Trophoblast cell (in vitro differentiated cells and primary cell): ENCODE data around the gene LMLN.
"Not testable (repeated sequence)": the region's sequence is repeated elsewhere in the genome, so short reads cannot be mapped to it uniquely, and the experiment has no call there.

Source experiments
- DNase-seq, 2 donors: peaks; one replicate each; pipeline ENCODE4 v3.0.0-alpha.2; 2016
- H2AFZ ChIP-seq: 2 replicates; pipeline ENCODE4 v1.6.1; 2013; ENCODE audit warnings: low read length, moderate library complexity, mild to moderate bottlenecking; ENCODE audit not compliant: insufficient read depth, poor library complexity
- H2AK5ac ChIP-seq: 2 replicates; pipeline ENCODE4 v1.6.1; 2013; ENCODE audit warnings: mild to moderate bottlenecking, low read length
- H2BK120ac ChIP-seq: 2 replicates; pipeline ENCODE4 v1.6.1; 2013; ENCODE audit warnings: low read length, mild to moderate bottlenecking, moderate library complexity; ENCODE audit not compliant: insufficient read depth, poor library complexity
- H2BK12ac ChIP-seq: 2 replicates; pipeline ENCODE4 v1.6.1; 2013; ENCODE audit warnings: mild to moderate bottlenecking, low read length, moderate library complexity
- H2BK5ac ChIP-seq: 2 replicates; pipeline ENCODE4 v1.6.1; 2013; ENCODE audit warnings: low read length, low read depth, moderate library complexity, mild to moderate bottlenecking; ENCODE audit not compliant: poor library complexity
- H3K14ac ChIP-seq: 2 replicates; pipeline ENCODE4 v1.6.1; 2013; ENCODE audit warnings: mild to moderate bottlenecking, low read length
- H3K18ac ChIP-seq: 2 replicates; pipeline ENCODE4 v1.6.1; 2013; ENCODE audit warnings: mild to moderate bottlenecking, low read length
- H3K23ac ChIP-seq: 2 replicates; pipeline ENCODE4 v1.6.1; 2013; ENCODE audit warnings: low read length
- H3K27ac ChIP-seq: 2 replicates; pipeline ENCODE4 v1.5.1; 2013; ENCODE audit warnings: low read depth, mild to moderate bottlenecking, inconsistent platforms, low read length, moderate library complexity
- H3K27me3 ChIP-seq: 2 replicates; pipeline ENCODE4 v1.6.1; 2013; ENCODE audit warnings: inconsistent platforms, mild to moderate bottlenecking, low read length, moderate library complexity; ENCODE audit not compliant: insufficient read depth
- H3K36me3 ChIP-seq, 2 experiments: 1 replicate in 1 of 2; 2 replicates in 1 of 2; pipeline ENCODE4 v1.6.1; 2013; ENCODE audit warnings: low read length in 2 of 2, mild to moderate bottlenecking in 2 of 2, moderate library complexity in 1 of 2; ENCODE audit not compliant: insufficient read depth in 2 of 2, control insufficient read depth in 1 of 2
- H3K4ac ChIP-seq: 2 replicates; pipeline ENCODE4 v1.6.1; 2013; ENCODE audit warnings: low read depth, mild to moderate bottlenecking, low read length, moderate library complexity
- H3K4me1 ChIP-seq, 2 experiments: 1 replicate in 1 of 2; 2 replicates in 1 of 2; pipeline ENCODE4 v1.6.1; 2013; ENCODE audit warnings: low read length in 2 of 2, mild to moderate bottlenecking in 2 of 2, moderate library complexity in 1 of 2; ENCODE audit not compliant: insufficient read depth in 2 of 2, control insufficient read depth in 1 of 2
- H3K4me2 ChIP-seq: 2 replicates; pipeline ENCODE4 v1.6.1; 2013; ENCODE audit warnings: inconsistent platforms, mild to moderate bottlenecking, low read length, moderate library complexity
- H3K4me3 ChIP-seq: 2 replicates; pipeline ENCODE4 v1.5.1; 2013; ENCODE audit warnings: mild to moderate bottlenecking, low read depth, low read length, inconsistent platforms
- H3K79me1 ChIP-seq: one replicate; pipeline ENCODE4 v1.6.1; 2013; ENCODE audit warnings: low read length
- H3K79me2 ChIP-seq: 2 replicates; pipeline ENCODE4 v1.6.1; 2013; ENCODE audit warnings: low read length, mild to moderate bottlenecking; ENCODE audit not compliant: control insufficient read depth, insufficient read depth, poor library complexity
- H3K9ac ChIP-seq: 2 replicates; pipeline ENCODE4 v1.6.1; 2013; ENCODE audit warnings: mild to moderate bottlenecking, low read length
- H3K9me3 ChIP-seq: 2 replicates; pipeline ENCODE4 v1.6.1; 2013; ENCODE audit warnings: low read depth, mild to moderate bottlenecking, control low read depth, inconsistent platforms, low read length; ENCODE audit not compliant: insufficient read depth
- H4K12ac ChIP-seq: 2 replicates; pipeline ENCODE4 v1.6.1; 2013; ENCODE audit warnings: low read depth, mild to moderate bottlenecking, low read length, moderate library complexity
- H4K8ac ChIP-seq: 2 replicates; pipeline ENCODE4 v1.6.1; 2013; ENCODE audit warnings: low read depth, mild to moderate bottlenecking, low read length, moderate library complexity
- H4K91ac ChIP-seq: one replicate; pipeline ENCODE4 v1.6.1; 2013; ENCODE audit warnings: low read depth, mild to moderate bottlenecking, low read length, moderate library complexity
- WGBS: extraction: QIAGEN DNeasy Blood & Tissue Kit; methylation state at CpG from one replicate; pipeline ENCODE4 v1.1.7; 2013; ENCODE audit warnings: missing lambda C conversion rate; ENCODE audit not compliant: insufficient read length, insufficient coverage; ENCODE audit errors: extremely low coverage; 5-methylcytosine and 5-hydroxymethylcytosine counted together

Gene LMLN

DNA sequence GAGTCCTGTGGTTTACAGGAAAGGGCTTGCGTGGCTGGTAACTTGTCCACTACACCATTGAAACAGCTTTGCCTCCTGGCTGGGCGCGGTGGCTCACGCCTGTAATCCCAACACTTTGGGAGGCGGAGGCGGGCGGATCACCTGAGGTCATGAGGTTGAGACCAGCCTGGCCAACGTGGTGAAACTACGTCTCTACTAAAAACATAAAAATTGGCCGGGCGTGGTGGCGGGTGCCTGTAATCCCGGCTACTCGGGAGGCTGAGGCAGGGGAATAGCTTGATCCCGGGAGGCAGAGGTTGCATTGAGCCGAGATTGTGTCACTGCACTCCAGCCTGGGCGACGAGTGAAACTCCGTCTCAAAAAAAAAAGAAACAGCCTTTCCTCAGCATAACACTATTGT, 1.2 kb upstream of the LMLN start:
- H3K23ac ChIP-seq, H3K14ac ChIP-seq, H4K91ac ChIP-seq, H4K8ac ChIP-seq, H2AK5ac ChIP-seq, H3K4me3 ChIP-seq, DNase-seq, H3K27ac ChIP-seq, H2AFZ ChIP-seq, H2BK120ac ChIP-seq, H3K9ac ChIP-seq, H3K4me2 ChIP-seq, H2BK12ac ChIP-seq, H3K4ac ChIP-seq, H3K18ac ChIP-seq, H3K27me3 ChIP-seq, H3K4me1 ChIP-seq, H3K9me3 ChIP-seq, H4K12ac ChIP-seq, H2BK5ac ChIP-seq, H3K79me1 ChIP-seq, H3K79me2 ChIP-seq: not testable (repeated sequence)
- H3K36me3 ChIP-seq, result peaks cover 15 to 20% of the 10 kb centered on the region in 2 experiments
- no CpG with 5 or more reads among the region's 19 CpGs for WGBS

DNA sequence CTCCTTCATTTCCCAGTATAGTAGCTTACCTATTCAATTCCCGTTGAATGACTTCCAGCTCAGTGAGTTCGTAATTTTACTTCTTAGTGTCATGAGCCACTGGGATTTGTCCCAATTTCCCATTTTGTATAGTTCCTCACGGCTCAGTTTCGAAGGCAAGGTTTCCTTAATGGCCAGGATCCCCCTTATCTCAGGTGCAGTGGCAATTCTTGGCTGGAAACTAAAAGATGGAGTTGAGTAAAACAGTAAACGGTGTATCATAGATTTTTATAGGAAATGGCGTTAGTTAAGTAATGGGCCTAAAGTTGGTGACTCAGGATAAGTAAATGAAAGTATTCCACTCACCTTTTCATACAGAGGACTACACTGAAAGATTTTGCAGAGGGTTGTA, 522 bp upstream of the LMLN start:
- Histone ChIP-seq H3K4me1 (peaks cover 5 to 7% of the 10 kb centered on the region in 2 experiments), H2AFZ (peak overlapping the region; percentile 32), H2AK5ac (no peak overlapping the region), H2BK12ac (no peak overlapping the region), H2BK120ac (no peak overlapping the region), H3K4ac (no peak overlapping the region), H3K23ac (no peak overlapping the region), H3K27me3 (no peaks in the 10 kb centered on the region), H3K9ac (no peak overlapping the region), H3K4me3 (no peak overlapping the region), H3K36me3 (peaks cover 9 to 14% of the 10 kb centered on the region in 2 experiments), H3K79me1 (no peaks in the 10 kb centered on the region), H3K4me2 (peak overlapping the region; percentile 99), H3K18ac (no peak overlapping the region), H4K8ac (no peak overlapping the region), H3K79me2 (peaks cover 2% of the 10 kb centered on the region), H3K14ac (no peak overlapping the region), H3K27ac (no peak overlapping the region), H4K12ac (no peak overlapping the region), H4K91ac (no peak overlapping the region), H2BK5ac (no peak overlapping the region), H3K9me3 (no peaks in the 10 kb centered on the region)
- DNase-seq, result no peak
- no CpG with 5 or more reads among the region's 6 CpGs for WGBS

DNA sequence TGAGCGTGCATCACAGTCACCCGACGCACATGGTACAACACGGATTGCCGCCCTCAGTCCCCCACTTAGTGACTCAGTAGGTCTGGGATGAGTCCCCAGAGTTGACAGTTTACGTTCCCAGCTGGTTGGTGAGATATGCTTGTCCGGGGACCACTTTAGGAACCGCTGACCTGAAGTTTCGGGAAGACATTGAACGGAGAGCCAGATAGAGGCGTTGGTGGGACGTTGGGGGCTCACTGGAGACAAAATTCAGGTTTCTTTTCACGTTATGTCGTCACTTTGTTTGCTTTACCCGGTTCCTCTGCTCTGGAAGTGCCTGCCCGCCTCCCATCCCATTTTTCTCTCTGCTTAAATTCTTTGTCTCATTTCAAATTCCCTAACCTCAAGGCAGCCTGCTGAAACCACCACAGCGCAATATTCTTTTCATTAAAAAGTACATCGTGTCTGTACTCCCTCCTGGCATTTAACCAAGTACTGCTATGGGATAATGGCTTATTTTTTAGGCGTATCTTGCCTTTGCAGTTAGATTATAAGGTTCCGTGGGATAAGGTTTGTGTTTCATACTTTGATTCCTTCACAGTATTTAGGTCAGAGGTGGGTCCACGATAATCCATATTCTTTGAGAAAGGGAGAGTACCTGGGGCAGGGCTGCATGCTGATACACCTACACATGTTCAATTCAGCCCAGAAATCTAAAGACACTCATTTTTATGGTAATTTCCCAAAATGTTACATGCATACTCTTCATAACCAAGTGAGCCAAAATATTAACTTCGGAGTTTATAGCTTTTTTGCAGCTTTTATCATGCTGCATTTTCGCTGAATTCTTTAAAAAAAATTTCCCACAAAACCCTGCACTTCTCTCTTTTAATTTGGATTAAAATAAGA, 921 bp downstream of the LMLN start:
- peak overlapping the region; percentile 91 for H4K8ac ChIP-seq
- H3K18ac ChIP-seq, result no peak overlapping the region
- peaks cover 2 to 4% of the 10 kb centered on the region in 2 experiments for H3K36me3 ChIP-seq
- no peak overlapping the region for H2BK120ac ChIP-seq
- peak overlapping the region; percentile 94 for H3K4me3 ChIP-seq
- no peaks in the 10 kb centered on the region for H3K9me3 ChIP-seq
- peak overlapping the region; percentile 88 for H3K9ac ChIP-seq
- H3K27ac ChIP-seq, result no peak overlapping the region
- H3K4ac ChIP-seq, result no peak overlapping the region
- H3K4me1 ChIP-seq, result peaks cover 5 to 7% of the 10 kb centered on the region in 2 experiments
- H3K27me3 ChIP-seq, result no peaks in the 10 kb centered on the region
- no peak overlapping the region for H4K91ac ChIP-seq
- WGBS, result no CpG with 5 or more reads among the region's 23 CpGs
- no peak overlapping the region for H2BK5ac ChIP-seq
- H2AK5ac ChIP-seq, result no peak overlapping the region
- H3K14ac ChIP-seq, result no peak overlapping the region
- no peak for DNase-seq
- H2BK12ac ChIP-seq, result no peak overlapping the region
- H2AFZ ChIP-seq, result peak overlapping the region; percentile 95
- H3K4me2 ChIP-seq, result peak overlapping the region; percentile 99
- no peak overlapping the region for H3K23ac ChIP-seq
- peaks cover 2% of the 10 kb centered on the region for H3K79me2 ChIP-seq
- no peaks in the 10 kb centered on the region for H3K79me1 ChIP-seq
- H4K12ac ChIP-seq, result no peak overlapping the region

DNA sequence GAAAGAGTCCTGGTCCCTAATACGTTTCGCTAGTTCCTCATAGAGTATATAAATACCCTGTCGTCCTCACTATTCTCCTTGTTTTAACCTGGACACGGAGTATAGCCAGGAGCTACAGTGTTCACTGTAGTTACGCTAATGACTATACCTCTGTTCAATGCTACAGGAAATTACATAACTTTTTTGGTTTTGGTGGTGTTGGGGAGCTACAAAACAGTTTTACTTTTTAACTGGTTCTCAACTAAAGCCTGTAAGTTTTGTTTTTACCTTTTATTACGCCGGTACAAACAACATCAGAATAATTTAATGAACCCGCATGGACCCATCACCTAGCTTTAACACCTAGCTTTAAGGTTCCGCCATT, 1.5 kb downstream of the LMLN start:
- H2AFZ ChIP-seq, result no peak overlapping the region
- peaks cover 5 to 7% of the 10 kb centered on the region in 2 experiments for H3K4me1 ChIP-seq
- H2BK120ac ChIP-seq, result no peak overlapping the region
- no peaks in the 10 kb centered on the region for H3K9me3 ChIP-seq
- peaks cover 2% of the 10 kb centered on the region for H3K79me2 ChIP-seq
- H4K91ac ChIP-seq, result no peak overlapping the region
- no peaks in the 10 kb centered on the region for H3K79me1 ChIP-seq
- no peak overlapping the region for H2BK12ac ChIP-seq
- no peak overlapping the region for H3K18ac ChIP-seq
- H2BK5ac ChIP-seq, result no peak overlapping the region
- H3K4me2 ChIP-seq, result no peak overlapping the region
- H3K9ac ChIP-seq, result no peak overlapping the region
- WGBS, result no CpG with 5 or more reads among the region's 9 CpGs
- H4K12ac ChIP-seq, result no peak overlapping the region
- no peak overlapping the region for H2AK5ac ChIP-seq
- H4K8ac ChIP-seq, result no peak overlapping the region
- H3K36me3 ChIP-seq, result peaks cover 0 to under 1% of the 10 kb centered on the region in 2 experiments
- DNase-seq, result no peak
- no peak overlapping the region for H3K27ac ChIP-seq
- no peak overlapping the region for H3K4ac ChIP-seq
- no peak overlapping the region for H3K14ac ChIP-seq
- no peak overlapping the region for H3K23ac ChIP-seq
- H3K27me3 ChIP-seq, result no peaks in the 10 kb centered on the region
- H3K4me3 ChIP-seq, result no peak overlapping the region
